SK-N-MC (cell line): Measurements from ENCODE around the gene GLS.

ENCODE experiments used
- DNase-seq: peaks from one replicate; pipeline ENCODE4 v3.0.0-alpha.2; 2011; ENCODE audit warnings: low read depth, low spot score
- H3K27ac ChIP-seq: fragments of 200-600 bp; sonication (generic); 2 replicates; pipeline ENCODE4 v1.5.1; 2016; ENCODE audit warnings: mixed run types
- H3K36me3 ChIP-seq: fragments of 200-600 bp; sonication (generic); 2 replicates; pipeline ENCODE4 v1.6.1; 2017; ENCODE audit warnings: antibody characterized with exemption, low read length, mixed read lengths; ENCODE audit not compliant: insufficient read depth
- H3K4me3 ChIP-seq: fragments of 200-600 bp; sonication (generic); 2 replicates; pipeline ENCODE4 v1.5.1; 2016
- H3K9ac ChIP-seq: fragments of 200-600 bp; sonication (generic); 2 replicates; pipeline ENCODE4 v1.8.0; 2017; ENCODE audit warnings: mixed run types, mixed read lengths; ENCODE audit not compliant: insufficient read length
- H3K9me3 ChIP-seq: fragments of 200-600 bp; sonication (generic); 2 replicates; pipeline ENCODE4 v1.6.1; 2017; ENCODE audit warnings: low read depth, mild to moderate bottlenecking, antibody characterized with exemption, low read length, moderate library complexity, mixed read lengths
- EZH2 ChIP-seq: fragments of 200-600 bp; sonication (generic); IDR thresholded peaks from one replicate; pipeline ENCODE4 v1.6.1; 2017; ENCODE audit warnings: antibody characterized with exemption
- FOXP2 ChIP-seq: optimal IDR thresholded peaks from 2 replicates; pipeline ENCODE3; 2011; ENCODE audit warnings: mild to moderate bottlenecking, moderate library complexity; ENCODE audit not compliant: insufficient read depth; ENCODE audit errors: extremely low read length, control extremely low read depth
- POLR2AphosphoS5 ChIP-seq: IDR thresholded peaks from 2 replicates; pipeline ENCODE4 v1.6.1; 2012; ENCODE audit warnings: mild to moderate bottlenecking, low read depth, low read length, borderline replicate concordance

GLS gene

DNA sequence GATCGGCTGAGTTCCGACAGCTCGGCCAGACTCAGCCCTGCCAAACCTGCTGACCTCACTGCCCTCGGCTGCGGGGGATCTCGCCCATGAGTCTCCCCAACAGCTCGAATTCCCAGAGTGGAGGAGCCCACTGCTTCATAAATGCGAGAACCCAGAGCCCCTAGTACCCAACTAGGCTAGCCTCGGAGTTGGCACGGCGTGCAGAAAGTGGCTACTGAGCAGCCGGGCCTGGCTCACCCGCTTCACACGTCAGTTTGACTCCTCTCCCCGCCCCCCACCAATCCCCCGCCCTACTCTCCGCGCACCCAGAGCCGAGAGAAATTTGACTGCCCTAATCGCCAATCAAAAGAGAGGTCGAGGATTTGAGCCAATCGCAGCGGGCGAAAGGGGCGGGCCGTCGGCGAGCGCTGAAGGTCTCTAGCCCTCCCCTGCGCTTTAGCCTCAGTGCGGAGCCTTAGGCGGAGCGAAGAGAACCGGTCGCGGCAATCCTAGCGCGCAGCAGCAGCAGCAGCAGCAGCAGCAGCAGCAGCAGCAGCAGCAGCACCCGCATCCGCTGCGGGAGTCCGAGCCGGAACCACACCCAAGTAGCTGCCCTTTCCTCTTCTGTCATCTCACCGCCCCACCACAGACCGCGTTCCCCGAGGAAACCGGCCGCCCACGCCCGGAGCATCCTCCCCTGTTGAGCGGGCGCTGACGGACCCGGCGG is at the start of gene GLS:
TSS of gene GLS (plus strand) at position 444 of the 706 bp plus-strand sequence. CDS start 264 bp downstream, outside the sequence.
- TF ChIP-seq POLR2AphosphoS5, result peak; percentile 99
- no peak for TF ChIP-seq EZH2
- TF ChIP-seq FOXP2, result no peak
- Histone ChIP-seq H3K9me3 (no peaks in the 10 kb centered on the region), H3K9ac (peak within 1 kb of the TSS; percentile 80), H3K4me3 (peak within 1 kb of the TSS; percentile 99), H3K27ac (peak within 1 kb of the TSS; percentile 54; the same call in 1 of the 2 replicates), H3K36me3 (no peaks in the 10 kb centered on the region; the same call in 1 of the 2 replicates)
- peak; percentile 86 for DNase-seq

DNA sequence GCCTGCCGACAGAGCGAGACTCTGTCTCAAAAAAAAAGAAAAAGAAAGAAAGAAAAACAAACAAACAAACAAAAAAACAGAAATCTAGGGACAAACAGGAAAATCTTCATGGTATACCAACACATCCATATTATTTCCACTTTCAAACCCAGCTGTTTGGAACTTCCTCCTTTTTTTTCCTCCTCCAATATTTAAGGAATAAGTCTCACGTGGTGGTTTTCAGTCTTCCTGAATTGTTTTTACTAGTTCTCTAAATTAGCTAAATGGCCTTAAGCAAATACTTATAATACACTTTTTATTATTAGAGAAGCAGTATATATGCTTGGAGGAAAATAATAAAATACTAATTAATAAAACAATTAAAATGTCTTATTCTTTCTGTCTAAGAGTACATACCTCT is 48.7 kb upstream of the GLS start:
- no peak for DNase-seq
- H3K4me3 ChIP-seq, result no peak overlapping the region

DNA sequence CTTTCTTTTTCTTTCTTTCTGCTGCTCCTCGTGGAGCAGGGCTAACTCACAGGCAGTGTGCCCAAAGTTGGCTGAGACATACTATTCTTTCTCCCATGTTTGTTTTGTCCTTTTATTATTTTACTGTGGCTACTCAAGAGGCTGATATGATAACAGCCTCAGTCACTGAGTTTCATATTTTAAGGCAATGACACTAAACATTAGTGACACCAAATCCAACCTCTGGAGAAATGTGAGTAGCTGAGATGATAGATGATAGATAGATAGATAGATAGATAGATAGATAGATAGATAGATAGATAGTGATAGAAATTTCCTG is 45.8 kb upstream of the GLS start:
- no peak overlapping the region for H3K27ac ChIP-seq
- H3K9ac ChIP-seq, result no peak overlapping the region

More for the DNA sequence above, 48.7 kb upstream of the GLS start:
- Histone ChIP-seq H3K36me3 (no peaks in the 10 kb centered on the region), H3K9ac (no peak overlapping the region), H3K9me3 (no peaks in the 10 kb centered on the region), H3K27ac (no peak overlapping the region)
- TF ChIP-seq EZH2, result no peak
- no peak for TF ChIP-seq POLR2AphosphoS5
- no peak for TF ChIP-seq FOXP2

DNA sequence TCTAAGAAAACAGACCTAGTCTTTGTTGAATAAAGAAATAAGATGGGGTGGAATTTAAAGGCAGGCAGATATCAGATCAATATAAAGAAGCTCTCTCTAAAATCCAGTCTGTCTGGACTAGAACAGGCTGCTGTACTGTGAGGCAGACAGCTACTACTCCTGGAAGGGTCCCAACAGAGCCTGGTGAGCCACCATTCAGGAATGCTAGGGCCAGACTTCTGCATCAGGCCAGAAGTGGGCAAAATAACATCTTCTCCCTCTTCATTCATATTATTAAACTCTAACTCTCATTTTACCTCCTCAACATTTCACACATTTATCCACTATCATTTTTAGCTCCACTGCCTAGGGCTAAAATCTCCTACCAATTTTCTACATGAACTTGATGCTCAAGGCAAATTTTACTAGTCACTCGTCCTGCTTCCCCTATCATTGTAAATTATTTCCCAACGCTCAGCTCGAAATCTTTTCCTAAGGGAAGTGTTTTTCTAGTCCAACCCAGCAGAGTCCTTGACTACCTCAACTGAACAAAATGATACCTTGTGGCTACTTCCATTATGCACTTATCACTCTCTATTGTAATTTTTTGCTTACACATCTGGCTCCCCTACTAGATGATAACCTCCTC is 45.2 kb upstream of the GLS start:
- Histone ChIP-seq H3K36me3 (no peaks in the 10 kb centered on the region), H3K4me3 (no peak overlapping the region), H3K9ac (no peak overlapping the region), H3K9me3 (no peaks in the 10 kb centered on the region), H3K27ac (no peak overlapping the region)
- no peak for DNase-seq
- no peak for TF ChIP-seq FOXP2
- no peak for TF ChIP-seq POLR2AphosphoS5
- no peak for TF ChIP-seq EZH2

More for the DNA sequence above, 45.8 kb upstream of the GLS start:
- Histone ChIP-seq H3K9me3 (no peaks in the 10 kb centered on the region), H3K36me3 (no peaks in the 10 kb centered on the region), H3K4me3 (no peak overlapping the region)
- TF ChIP-seq FOXP2, result no peak
- TF ChIP-seq POLR2AphosphoS5, result no peak
- no peak for TF ChIP-seq EZH2
- no peak for DNase-seq

DNA sequence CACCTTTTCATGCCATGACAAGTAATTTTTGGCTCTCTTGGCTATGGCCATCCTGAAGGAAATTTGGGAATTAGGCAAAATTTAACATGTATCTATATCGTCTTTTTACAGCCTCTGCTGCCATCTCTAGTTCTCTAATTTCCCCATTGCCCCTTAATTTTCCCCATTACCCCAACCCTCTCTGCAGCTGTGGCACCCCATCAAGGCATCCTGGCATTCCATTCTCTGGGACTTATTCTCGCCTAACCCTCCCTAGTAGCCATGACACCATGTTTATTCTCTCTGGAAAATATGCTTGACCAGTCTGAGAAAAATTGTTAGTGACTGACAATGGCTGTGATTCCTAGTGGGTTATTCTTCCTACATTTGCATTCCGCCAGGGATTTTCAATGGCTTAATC is 43.9 kb upstream of the GLS start:
- no peak for TF ChIP-seq FOXP2
- TF ChIP-seq POLR2AphosphoS5, result no peak
- no peak for TF ChIP-seq EZH2
- no peak overlapping the region for H3K27ac ChIP-seq
- no peak overlapping the region for H3K9ac ChIP-seq
- H3K36me3 ChIP-seq, result no peaks in the 10 kb centered on the region
- H3K9me3 ChIP-seq, result no peaks in the 10 kb centered on the region
- no peak for DNase-seq
- no peak overlapping the region for H3K4me3 ChIP-seq

DNA sequence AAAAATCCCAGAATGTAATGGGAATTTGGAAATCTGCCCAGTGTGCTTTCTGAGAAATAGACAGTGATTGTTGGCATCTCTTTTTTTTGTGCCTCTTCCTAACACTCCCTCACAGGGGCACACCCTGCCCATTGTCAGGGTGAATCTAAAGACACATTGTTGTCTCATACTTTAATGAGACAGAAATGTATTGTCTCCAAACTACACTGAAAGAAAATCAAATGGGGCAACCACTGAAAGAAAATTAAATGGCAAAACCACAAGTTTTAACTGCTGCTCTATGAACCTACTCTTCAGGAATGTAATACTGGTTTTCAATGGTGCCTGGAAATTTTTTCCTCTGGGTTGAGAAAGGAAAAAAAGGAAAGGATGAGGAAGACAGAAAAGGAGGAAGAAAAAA is 43.2 kb upstream of the GLS start:
- Histone ChIP-seq H3K36me3 (no peaks in the 10 kb centered on the region), H3K9ac (no peak overlapping the region), H3K27ac (no peak overlapping the region), H3K9me3 (no peaks in the 10 kb centered on the region), H3K4me3 (no peak overlapping the region)
- no peak for DNase-seq
- TF ChIP-seq FOXP2, result no peak
- TF ChIP-seq EZH2, result no peak
- no peak for TF ChIP-seq POLR2AphosphoS5

DNA sequence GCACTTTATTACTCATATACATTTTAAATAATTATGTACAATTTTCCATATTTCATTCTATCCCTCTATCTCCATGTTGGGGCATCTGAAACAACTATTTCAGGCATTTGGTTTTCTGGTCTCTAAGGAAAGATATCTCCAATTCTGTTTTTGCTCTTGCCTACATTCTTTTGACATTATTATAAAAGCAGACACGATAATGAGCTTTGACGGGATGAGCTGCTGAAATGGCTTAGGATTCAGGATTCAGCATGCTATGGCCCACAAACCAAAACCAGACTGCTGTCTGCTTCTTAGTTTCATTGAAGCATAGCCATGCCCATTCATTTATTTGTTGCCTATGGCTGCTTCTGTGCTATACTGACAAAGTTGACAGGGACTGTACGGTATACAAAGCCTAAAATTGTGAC is 42.7 kb upstream of the GLS start:
- Histone ChIP-seq H3K9me3 (no peaks in the 10 kb centered on the region), H3K36me3 (no peaks in the 10 kb centered on the region), H3K27ac (peak overlapping the region; percentile 55), H3K4me3 (no peak overlapping the region), H3K9ac (no peak overlapping the region)
- TF ChIP-seq FOXP2, result no peak
- TF ChIP-seq EZH2, result no peak
- DNase-seq, result no peak

DNA sequence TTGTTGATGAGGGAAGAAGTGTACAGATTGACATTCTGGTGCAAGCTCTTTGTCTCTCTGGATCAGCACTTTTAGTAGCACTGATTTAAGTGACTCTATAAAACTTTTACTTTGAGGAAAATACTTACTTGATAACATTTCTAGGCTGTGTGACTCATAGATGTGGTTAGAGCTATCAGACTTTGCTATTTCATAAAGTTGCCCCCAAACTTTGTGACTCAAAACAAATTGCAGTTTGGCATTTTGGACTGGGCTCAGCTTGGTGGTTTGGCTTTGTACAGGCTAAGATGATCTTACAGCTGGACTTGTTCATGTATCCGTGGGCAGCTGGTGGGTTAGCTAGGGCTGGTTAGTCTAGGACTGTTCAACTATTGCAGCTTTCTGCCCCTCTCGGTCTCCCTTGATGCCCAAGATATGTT is 42.1 kb upstream of the GLS start:
- no peak overlapping the region for H3K9ac ChIP-seq
- no peak overlapping the region for H3K4me3 ChIP-seq
- H3K9me3 ChIP-seq, result no peaks in the 10 kb centered on the region
- H3K27ac ChIP-seq, result peak overlapping the region; percentile 55
- no peak for DNase-seq
- H3K36me3 ChIP-seq, result no peaks in the 10 kb centered on the region
- TF ChIP-seq EZH2 (no peak), POLR2AphosphoS5 (no peak), FOXP2 (no peak)
